GM23248 (cell line): ENCODE measurements around the gene AEBP1.

Experiments
- EZH2 ChIP-seq: fragments of 200-600 bp; sonication (generic); IDR thresholded peaks from 2 replicates; pipeline ENCODE4 v1.6.1; 2018; ENCODE audit warnings: antibody characterized with exemption, mild to moderate bottlenecking; ENCODE audit not compliant: insufficient read depth, poor library complexity, severe bottlenecking
- EZH2phosphoT487 ChIP-seq: fragments of 200-600 bp; sonication (generic); IDR thresholded peaks from 2 replicates; pipeline ENCODE4 v1.6.1; 2018; ENCODE audit warnings: antibody characterized with exemption, moderate library complexity, mild to moderate bottlenecking, low read depth; ENCODE audit not compliant: insufficient read depth

DNA sequence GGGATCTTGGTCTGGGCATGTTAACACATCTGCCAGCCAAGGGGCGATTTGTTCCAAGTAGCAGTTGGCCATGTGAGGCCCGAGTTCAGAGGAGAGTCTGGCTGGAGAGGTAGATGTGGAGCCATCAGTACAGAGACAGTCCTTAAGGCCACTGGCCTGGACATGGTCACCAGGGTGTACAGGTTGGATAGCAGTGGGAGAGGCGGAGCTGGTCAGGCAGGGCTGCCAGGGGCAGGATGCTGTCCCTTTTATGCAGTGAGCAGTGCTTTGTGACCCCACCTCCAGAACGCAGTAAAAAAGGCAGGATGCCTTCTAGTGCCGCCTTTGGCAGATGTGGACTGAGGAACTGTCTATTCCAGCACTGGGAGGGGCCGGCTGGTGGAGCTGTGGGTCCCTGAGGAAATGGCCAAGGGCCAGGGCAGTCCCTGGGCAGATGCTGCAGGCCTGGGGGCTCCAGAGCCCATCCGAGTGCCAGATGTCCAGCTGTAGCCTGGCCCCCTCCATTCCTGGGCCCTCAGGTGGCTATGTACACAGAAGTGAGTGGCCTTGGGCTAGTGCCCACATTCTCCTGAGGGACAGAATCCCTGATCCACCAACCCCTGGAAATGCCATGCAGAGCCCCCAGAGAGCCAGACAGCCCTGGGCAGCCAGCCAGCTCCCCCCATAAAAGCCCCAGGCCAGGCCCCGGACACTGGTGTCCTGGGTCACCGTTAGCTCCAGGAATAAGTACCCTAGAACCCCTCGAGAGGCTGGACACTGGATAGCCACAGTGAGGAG lies 54.1 kb downstream of the AEBP1 start:
- no peak for TF ChIP-seq EZH2
- TF ChIP-seq EZH2phosphoT487, result no peak
